ENCODE measurements around the gene RBPJ. TPM values are rescaled to one million over a fixed set of nuclear protein-coding genes. Genes with fewer than 3 reads are reported as not detected.

RBPJ gene
- total and polyA plus RNA-seq, 2 donors (not counting 1 experiment from before 2014, with no cell fraction given): 144 to 253 TPM

- no peak for DNase-seq (ENCODE audit: low read depth in 2 of 2)
- peaks cover 13% of the 10 kb centered on the region for H4K20me1 ChIP-seq (ENCODE audit: control insufficient read depth, extremely low read depth, insufficient read depth, low read length)
- H3K9ac ChIP-seq (ENCODE audit: insufficient read depth, low read length): no peak overlapping the region
- H3K4me3 ChIP-seq (replicated peaks in 1 of 4; ENCODE audit: control extremely low read depth in 1 of 4, insufficient read depth in 1 of 4, low read depth in 3 of 4, low read length in 4 of 4): no peak overlapping the region
- TF ChIP-seq EZH2 (IDR thresholded peaks at IDR 0.05; ENCODE audit: low read length, missing control alignments): no peak
- TF ChIP-seq, protein P1, sequence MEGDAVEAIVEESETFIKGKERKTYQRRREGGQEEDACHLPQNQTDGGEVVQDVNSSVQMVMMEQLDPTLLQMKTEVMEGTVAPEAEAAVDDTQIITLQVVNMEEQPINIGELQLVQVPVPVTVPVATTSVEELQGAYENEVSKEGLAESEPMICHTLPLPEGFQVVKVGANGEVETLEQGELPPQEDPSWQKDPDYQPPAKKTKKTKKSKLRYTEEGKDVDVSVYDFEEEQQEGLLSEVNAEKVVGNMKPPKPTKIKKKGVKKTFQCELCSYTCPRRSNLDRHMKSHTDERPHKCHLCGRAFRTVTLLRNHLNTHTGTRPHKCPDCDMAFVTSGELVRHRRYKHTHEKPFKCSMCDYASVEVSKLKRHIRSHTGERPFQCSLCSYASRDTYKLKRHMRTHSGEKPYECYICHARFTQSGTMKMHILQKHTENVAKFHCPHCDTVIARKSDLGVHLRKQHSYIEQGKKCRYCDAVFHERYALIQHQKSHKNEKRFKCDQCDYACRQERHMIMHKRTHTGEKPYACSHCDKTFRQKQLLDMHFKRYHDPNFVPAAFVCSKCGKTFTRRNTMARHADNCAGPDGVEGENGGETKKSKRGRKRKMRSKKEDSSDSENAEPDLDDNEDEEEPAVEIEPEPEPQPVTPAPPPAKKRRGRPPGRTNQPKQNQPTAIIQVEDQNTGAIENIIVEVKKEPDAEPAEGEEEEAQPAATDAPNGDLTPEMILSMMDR (conservative IDR thresholded peaks at IDR 0.05 in 1 of 2, IDR thresholded peaks at IDR 0.05 in 1 of 2; ENCODE audit: low read depth in 1 of 2, low read length in 2 of 2): no peak
- H3K4me2 ChIP-seq (ENCODE audit: extremely low read depth, insufficient read depth, low read length): no peak overlapping the region
- no peaks in the 10 kb centered on the region for H3K36me3 ChIP-seq (ENCODE audit: control insufficient read depth, insufficient read depth, low read length)
- no peak overlapping the region for H2AFZ ChIP-seq (ENCODE audit: low read length)
- no peaks in the 10 kb centered on the region for H3K9me3 ChIP-seq (ENCODE audit: control insufficient read depth, insufficient read depth, low read depth, low read length)
- no peaks in the 10 kb centered on the region for H3K27me3 ChIP-seq (ENCODE audit: control insufficient read depth, insufficient read depth, low read length)
- peaks cover 8% of the 10 kb centered on the region for H3K4me1 ChIP-seq (ENCODE audit: control insufficient read depth, extremely low read depth, insufficient read depth, low read length)
- H3K27ac ChIP-seq (ENCODE audit: insufficient read depth, low read length): no peak overlapping the region
- peaks cover 97% of the 10 kb centered on the region for H3K79me2 ChIP-seq (ENCODE audit: control insufficient read depth, insufficient read depth, low read length)
These were observed 10.7 kb downstream of the RBPJ start for GRCh38 chr4:26331380-26331950.

GRCh38 chr4:26334366-26334765 lies 13.6 kb downstream of the RBPJ start:
- no peaks in the 10 kb centered on the region for H3K27me3 ChIP-seq (ENCODE audit: control insufficient read depth, insufficient read depth, low read length)
- peaks cover 93% of the 10 kb centered on the region for H3K79me2 ChIP-seq (ENCODE audit: control insufficient read depth, insufficient read depth, low read length)
- TF ChIP-seq EZH2 (IDR thresholded peaks at IDR 0.05; ENCODE audit: low read length, missing control alignments): no peak
- TF ChIP-seq, protein P1 (conservative IDR thresholded peaks at IDR 0.05 in 1 of 2, IDR thresholded peaks at IDR 0.05 in 1 of 2; ENCODE audit: low read depth in 1 of 2, low read length in 2 of 2): no peak
- no peak overlapping the region for H2AFZ ChIP-seq (ENCODE audit: low read length)
- DNase-seq (ENCODE audit: low read depth in 2 of 2): no peak
- H3K27ac ChIP-seq (ENCODE audit: insufficient read depth, low read length): no peak overlapping the region
- H3K36me3 ChIP-seq (ENCODE audit: control insufficient read depth, insufficient read depth, low read length): no peaks in the 10 kb centered on the region
- peaks cover 3% of the 10 kb centered on the region for H3K4me1 ChIP-seq (ENCODE audit: control insufficient read depth, extremely low read depth, insufficient read depth, low read length)
- H3K4me3 ChIP-seq (replicated peaks in 1 of 4; ENCODE audit: control extremely low read depth in 1 of 4, insufficient read depth in 1 of 4, low read depth in 3 of 4, low read length in 4 of 4): no peak overlapping the region
- H3K9ac ChIP-seq (ENCODE audit: insufficient read depth, low read length): no peak overlapping the region
- no peaks in the 10 kb centered on the region for H3K9me3 ChIP-seq (ENCODE audit: control insufficient read depth, insufficient read depth, low read depth, low read length)
- no peak overlapping the region for H3K4me2 ChIP-seq (ENCODE audit: extremely low read depth, insufficient read depth, low read length)
- peaks cover 12% of the 10 kb centered on the region for H4K20me1 ChIP-seq (ENCODE audit: control insufficient read depth, extremely low read depth, insufficient read depth, low read length)

DNA sequence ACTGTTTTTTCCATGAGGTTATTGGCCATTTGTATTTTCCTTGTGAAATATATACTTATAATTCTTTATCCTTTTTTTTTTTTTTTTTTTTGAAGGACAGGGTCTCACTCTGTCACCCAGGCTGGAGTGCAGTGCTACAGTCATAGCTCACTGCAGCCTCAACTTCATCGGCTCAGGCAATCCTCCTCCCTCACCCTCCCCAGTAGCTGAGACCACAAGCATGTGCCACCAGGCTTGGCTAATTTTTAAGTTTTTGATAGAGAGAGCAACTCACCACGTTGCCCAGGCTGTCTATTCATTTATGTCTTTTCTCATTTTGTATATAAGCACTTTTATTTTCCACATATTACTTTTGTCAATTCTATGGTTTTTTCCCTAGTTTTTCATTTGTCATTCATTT lies 16.8 kb downstream of the RBPJ start:
- Histone ChIP-seq H3K9me3 (ENCODE audit: control insufficient read depth, insufficient read depth, low read depth, low read length) (no peaks in the 10 kb centered on the region), H4K20me1 (ENCODE audit: control insufficient read depth, extremely low read depth, insufficient read depth, low read length) (peaks cover 7% of the 10 kb centered on the region), H3K9ac (ENCODE audit: insufficient read depth, low read length) (no peak overlapping the region), H3K4me3 (replicated peaks in 1 of 4; ENCODE audit: control extremely low read depth in 1 of 4, insufficient read depth in 1 of 4, low read depth in 3 of 4, low read length in 4 of 4) (no peak overlapping the region), H3K27me3 (ENCODE audit: control insufficient read depth, insufficient read depth, low read length) (no peaks in the 10 kb centered on the region), H3K27ac (ENCODE audit: insufficient read depth, low read length) (no peak overlapping the region), H2AFZ (ENCODE audit: low read length) (no peak overlapping the region), H3K36me3 (ENCODE audit: control insufficient read depth, insufficient read depth, low read length) (no peaks in the 10 kb centered on the region), H3K4me1 (ENCODE audit: control insufficient read depth, extremely low read depth, insufficient read depth, low read length) (peaks cover 10% of the 10 kb centered on the region), H3K4me2 (ENCODE audit: extremely low read depth, insufficient read depth, low read length) (no peak overlapping the region), H3K79me2 (ENCODE audit: control insufficient read depth, insufficient read depth, low read length) (peaks cover 92% of the 10 kb centered on the region)
- TF ChIP-seq, protein P1 (conservative IDR thresholded peaks at IDR 0.05 in 1 of 2, IDR thresholded peaks at IDR 0.05 in 1 of 2; ENCODE audit: low read depth in 1 of 2, low read length in 2 of 2): no peak
- no peak for TF ChIP-seq EZH2 (IDR thresholded peaks at IDR 0.05; ENCODE audit: low read length, missing control alignments)
- DNase-seq (ENCODE audit: low read depth in 2 of 2): no peak
